Astrocyte of the cerebellum (primary cell): ENCODE measurements around the gene SPEM2.

Source experiments
- DNase-seq: peaks from one replicate; pipeline ENCODE4 v3.0.0-alpha.2; 2011; ENCODE audit warnings: low read depth
- H3K4me3 ChIP-seq: 2 replicates; pipeline ENCODE4 v1.5.1; 2011; ENCODE audit warnings: mild to moderate bottlenecking, low read depth, low read length, moderate library complexity
- CTCF ChIP-seq: IDR thresholded peaks from 2 replicates; pipeline ENCODE4 v1.5.1; 2012; ENCODE audit warnings: low read length, low read depth, moderate library complexity, mild to moderate bottlenecking; ENCODE audit errors: missing control alignments
- in situ Hi-C: cut with HindIII; loops from 2 replicates; pipeline ENCODE4 v1.10.0; 2017; ENCODE audit warnings: low sequenced_read_pairs

SPEM2 gene

GRCh38 chr17:7425316-7425715, at the start of gene SPEM2:
Gene SPEM2 (plus strand): TSS chr17:7425616. CDS start chr17:7425689, 73 bp downstream.
- no peak for DNase-seq
- in situ Hi-C loops, result no loop called here
- H3K4me3 ChIP-seq, result no peak within 1 kb of the TSS
- TF ChIP-seq CTCF, result no peak

GRCh38 chr17:7379134-7379533, 46.3 kb upstream of the SPEM2 start:
- no peak overlapping the region for H3K4me3 ChIP-seq
- DNase-seq, result no peak
- no peak for TF ChIP-seq CTCF
- in situ Hi-C loops, result no loop called here

GRCh38 chr17:7380321-7380720, 45.1 kb upstream of the SPEM2 start:
- DNase-seq, result no peak
- no peak overlapping the region for H3K4me3 ChIP-seq
- no peak for TF ChIP-seq CTCF
- in situ Hi-C loops, result no loop called here

- no peak for DNase-seq
- H3K4me3 ChIP-seq, result peak within 1 kb of the TSS; percentile 28
- TF ChIP-seq CTCF, result no peak
- in situ Hi-C loops, result no loop called here
Observed at GRCh38 chr17:7380855-7381683, 44.3 kb upstream of the SPEM2 start, which contains the start of gene TNK1. Gene TNK1 (plus strand): TSS chr17:7381089. CDS start chr17:7382927, 1,838 bp downstream.

GRCh38 chr17:7382901-7383300, 42.5 kb upstream of the SPEM2 start:
- DNase-seq, result no peak
- H3K4me3 ChIP-seq, result no peak overlapping the region
- TF ChIP-seq CTCF, result no peak
- in situ Hi-C loops, result no loop called here

- no peak for TF ChIP-seq CTCF
- DNase-seq, result no peak
- in situ Hi-C loops, result no loop called here
- no peak overlapping the region for H3K4me3 ChIP-seq
Observed at GRCh38 chr17:7383371-7383741, 42.1 kb upstream of the SPEM2 start.
